SH-SY5Y (cell line): ENCODE results near the gene RAD51B.

Experiments used
- GATA2 ChIP-seq: IDR thresholded peaks from 2 replicates; pipeline ENCODE4 v1.6.1; 2011; ENCODE audit warnings: mild to moderate bottlenecking, low read depth, low read length
- GATA3 ChIP-seq: IDR thresholded peaks from 2 replicates; pipeline ENCODE4 v1.6.1; 2011; ENCODE audit warnings: low read depth, mild to moderate bottlenecking, low read length, moderate library complexity

DNA sequence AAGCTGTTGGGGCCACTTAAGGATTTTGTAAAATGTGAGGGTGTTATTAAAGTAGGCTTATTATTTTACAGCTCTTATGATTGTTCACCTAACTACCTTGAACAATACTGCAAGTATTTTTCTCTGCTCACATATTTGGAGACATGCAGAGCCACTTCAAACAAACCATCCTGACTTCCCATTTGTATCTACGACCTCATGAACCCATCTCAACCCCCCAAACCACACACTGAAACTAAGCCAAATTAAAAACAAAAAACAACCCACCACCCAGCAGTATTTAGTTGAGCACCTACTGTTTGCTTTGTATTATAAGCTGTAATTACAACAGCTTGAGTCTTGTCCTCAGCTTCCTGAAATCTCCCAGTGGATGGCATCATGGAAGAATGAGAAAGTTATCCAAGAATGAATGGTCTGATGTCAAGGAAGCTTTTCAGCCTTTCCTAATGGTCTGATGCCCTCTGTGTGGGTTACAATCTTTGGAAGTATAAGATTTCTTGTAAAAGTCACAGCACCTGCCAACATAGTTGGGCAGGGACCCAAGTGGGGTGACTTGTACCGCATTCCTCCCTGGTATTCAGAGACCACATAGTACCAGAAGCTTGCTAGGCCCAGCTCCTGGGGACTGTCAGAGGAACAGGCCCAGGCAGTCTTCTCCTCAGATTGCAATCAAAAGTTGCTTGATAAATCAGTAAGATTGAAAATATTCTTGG lies 556.6 kb downstream of the RAD51B start:
- TF ChIP-seq GATA3 (no peak), GATA2 (no peak)
